LNCAP (cell line): ENCODE data around the gene ACTR3.

ENCODE experiments used
- TF ChIP-seq, protein P1 (sequence below): fragments of 450-650 bp; IDR thresholded peaks from 2 replicates; pipeline ENCODE4 v1.5.1; 2017; ENCODE audit warnings: mild to moderate bottlenecking

ACTR3 gene

DNA sequence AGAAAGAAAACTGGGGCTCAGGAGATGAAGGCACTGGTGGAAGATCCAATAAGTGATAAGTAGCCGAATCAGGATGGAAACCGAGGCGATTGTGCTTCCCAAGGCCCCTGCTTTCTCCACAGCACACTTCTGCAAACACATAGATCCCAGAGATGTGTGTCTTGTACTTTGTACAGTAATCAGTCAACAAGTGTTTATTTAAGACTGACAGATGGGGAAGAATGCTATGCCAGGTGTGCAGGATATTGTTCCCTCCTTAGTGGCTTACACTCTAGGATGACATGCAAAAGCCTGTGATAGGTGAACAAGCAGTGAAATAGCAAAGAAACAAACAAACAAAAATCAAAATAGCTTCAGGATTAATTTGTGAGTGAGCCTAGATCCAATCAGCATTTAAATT is 116.6 kb downstream of the ACTR3 start:
- TF ChIP-seq, protein P1, sequence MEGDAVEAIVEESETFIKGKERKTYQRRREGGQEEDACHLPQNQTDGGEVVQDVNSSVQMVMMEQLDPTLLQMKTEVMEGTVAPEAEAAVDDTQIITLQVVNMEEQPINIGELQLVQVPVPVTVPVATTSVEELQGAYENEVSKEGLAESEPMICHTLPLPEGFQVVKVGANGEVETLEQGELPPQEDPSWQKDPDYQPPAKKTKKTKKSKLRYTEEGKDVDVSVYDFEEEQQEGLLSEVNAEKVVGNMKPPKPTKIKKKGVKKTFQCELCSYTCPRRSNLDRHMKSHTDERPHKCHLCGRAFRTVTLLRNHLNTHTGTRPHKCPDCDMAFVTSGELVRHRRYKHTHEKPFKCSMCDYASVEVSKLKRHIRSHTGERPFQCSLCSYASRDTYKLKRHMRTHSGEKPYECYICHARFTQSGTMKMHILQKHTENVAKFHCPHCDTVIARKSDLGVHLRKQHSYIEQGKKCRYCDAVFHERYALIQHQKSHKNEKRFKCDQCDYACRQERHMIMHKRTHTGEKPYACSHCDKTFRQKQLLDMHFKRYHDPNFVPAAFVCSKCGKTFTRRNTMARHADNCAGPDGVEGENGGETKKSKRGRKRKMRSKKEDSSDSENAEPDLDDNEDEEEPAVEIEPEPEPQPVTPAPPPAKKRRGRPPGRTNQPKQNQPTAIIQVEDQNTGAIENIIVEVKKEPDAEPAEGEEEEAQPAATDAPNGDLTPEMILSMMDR, result no peak

DNA sequence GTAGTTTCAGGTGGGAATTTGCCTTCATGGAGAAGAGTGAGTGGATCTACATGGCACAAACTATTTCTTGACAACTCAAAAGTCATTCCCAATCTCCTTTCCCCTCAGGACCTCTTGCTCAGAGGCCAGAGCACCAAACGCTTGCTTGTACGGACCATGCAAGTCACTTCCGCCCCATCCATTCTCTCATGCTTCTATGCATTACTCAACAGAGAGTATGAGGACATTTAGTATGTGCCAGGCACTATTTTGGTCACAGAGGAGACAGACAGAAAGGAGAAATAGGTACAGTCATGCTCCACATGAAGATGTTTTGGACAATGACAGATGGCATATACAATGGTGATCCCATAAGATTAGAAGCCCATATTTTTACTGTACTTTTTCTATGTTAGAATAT is 117.5 kb downstream of the ACTR3 start:
- TF ChIP-seq, protein P1, result no peak

DNA sequence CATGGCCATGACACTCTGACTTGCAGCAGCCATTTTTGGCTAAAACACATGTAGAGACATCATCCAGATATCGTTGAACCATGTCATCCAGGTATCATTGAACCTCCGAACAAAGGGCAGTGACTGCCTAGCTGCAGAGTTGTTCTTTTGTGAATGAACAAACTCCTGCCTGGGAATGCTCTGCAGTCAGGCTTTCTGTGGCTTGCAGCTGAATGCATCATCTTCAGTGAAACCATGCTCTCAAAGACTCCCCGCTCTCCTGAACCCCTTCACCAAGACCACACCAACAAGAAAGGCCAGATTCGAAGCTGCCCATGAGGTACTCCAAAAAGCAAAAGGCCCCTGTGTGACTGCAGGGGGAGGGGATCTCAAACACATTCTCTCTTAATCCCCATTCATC is 118.8 kb downstream of the ACTR3 start:
- TF ChIP-seq, protein P1, result no peak

DNA sequence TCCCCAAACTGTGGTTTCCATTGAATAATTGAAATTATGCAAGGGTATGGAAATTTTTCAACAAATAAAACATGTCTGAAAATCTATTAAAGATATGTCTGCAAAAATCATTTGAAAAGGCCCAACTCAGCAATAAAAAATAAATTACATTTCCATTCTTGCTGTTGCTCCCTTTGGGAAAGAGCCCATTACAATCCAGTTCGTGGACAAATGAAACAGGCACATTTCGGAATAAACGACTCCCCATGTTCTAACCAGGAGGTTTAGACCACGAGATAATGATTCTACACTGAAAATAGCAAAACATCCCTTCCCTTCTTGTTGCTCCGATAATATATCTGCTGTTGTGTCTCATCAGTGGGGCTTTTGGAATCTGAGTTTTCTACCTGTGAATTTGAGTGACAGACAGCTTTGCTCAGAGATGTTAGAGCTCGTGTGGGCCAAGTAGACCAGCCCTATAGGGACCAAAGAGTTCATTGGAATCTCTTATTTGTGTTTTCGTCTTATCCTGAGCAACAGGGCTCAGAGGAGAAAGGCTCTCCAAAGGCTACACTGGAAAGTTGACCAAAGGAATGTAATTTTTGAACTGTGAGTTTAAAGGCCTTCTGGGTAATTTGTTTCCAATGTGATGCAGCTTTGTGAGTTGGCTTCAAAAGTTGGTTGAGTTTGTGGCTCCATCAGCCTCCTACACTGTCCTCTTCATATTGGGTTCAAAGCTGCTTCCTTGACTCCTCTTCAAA is 119.5 kb downstream of the ACTR3 start:
- TF ChIP-seq, protein P1, result no peak

- TF ChIP-seq, protein P1, result no peak
Observed at GRCh38 chr2:114010001-114010400, 120.1 kb downstream of the ACTR3 start.

GRCh38 chr2:114011713-114012112 is 121.8 kb downstream of the ACTR3 start:
- TF ChIP-seq, protein P1, result no peak
